Activated gamma-delta T cell treated with anti-CD3 and anti-CD28 coated beads, Interleukin-2, amount 50 U/mL, for 16 hours (primary cell): ENCODE results near the gene MPRIP.
"Not testable (repeated sequence)": the region's sequence is repeated elsewhere in the genome, so short reads cannot be mapped to it uniquely, and the experiment has no call there.

Source experiments
- DNase-seq: peaks from one replicate; pipeline ENCODE4 v3.0.0-alpha.2; 2020; ENCODE audit warnings: low read depth

The MPRIP gene

GRCh38 chr17:17149520-17150447, 107.5 kb downstream of the MPRIP start:
- no peak for DNase-seq

- no peak for DNase-seq
These were observed 108.2 kb downstream of the MPRIP start for GRCh38 chr17:17150448-17150800.

GRCh38 chr17:17151055-17151454, 108.8 kb downstream of the MPRIP start:
- no peak for DNase-seq

- no peak for DNase-seq
These were observed 109.3 kb downstream of the MPRIP start for GRCh38 chr17:17151541-17151940.

GRCh38 chr17:17151962-17152361, 109.7 kb downstream of the MPRIP start:
- DNase-seq = peak; percentile 28

- DNase-seq = no peak
These were observed 110.1 kb downstream of the MPRIP start for GRCh38 chr17:17152385-17152784.

GRCh38 chr17:17153071-17153470, 110.8 kb downstream of the MPRIP start:
- DNase-seq = no peak

- DNase-seq = no peak
These were observed 111.5 kb downstream of the MPRIP start for GRCh38 chr17:17153709-17154108.

GRCh38 chr17:17154556-17154955, 112.3 kb downstream of the MPRIP start:
- no peak for DNase-seq

GRCh38 chr17:17154981-17155380, 112.7 kb downstream of the MPRIP start:
- DNase-seq = no peak

- DNase-seq = no peak
These were observed 113.3 kb downstream of the MPRIP start for GRCh38 chr17:17155568-17155967.

- DNase-seq = no peak
These were observed 113.8 kb downstream of the MPRIP start for GRCh38 chr17:17156107-17156506.

- DNase-seq = no peak
These were observed 114.3 kb downstream of the MPRIP start for GRCh38 chr17:17156511-17156910.

- no peak for DNase-seq
These were observed 114.8 kb downstream of the MPRIP start for GRCh38 chr17:17157041-17157440.

- DNase-seq = not testable (repeated sequence)
These were observed 116.2 kb downstream of the MPRIP start for GRCh38 chr17:17158506-17158905.

GRCh38 chr17:17159571-17159970, 117.3 kb downstream of the MPRIP start:
- no peak for DNase-seq

GRCh38 chr17:17161121-17161520, 118.9 kb downstream of the MPRIP start:
- no peak for DNase-seq

GRCh38 chr17:17161759-17162158, 119.5 kb downstream of the MPRIP start:
- DNase-seq = no peak

- no peak for DNase-seq
These were observed 121.9 kb downstream of the MPRIP start for GRCh38 chr17:17164156-17164555.

- DNase-seq = no peak
These were observed 122.4 kb downstream of the MPRIP start for GRCh38 chr17:17164676-17165075.

GRCh38 chr17:17165666-17166308, 123.5 kb downstream of the MPRIP start:
- DNase-seq = no peak

GRCh38 chr17:17166446-17166845, 124.2 kb downstream of the MPRIP start:
- no peak for DNase-seq

GRCh38 chr17:17167356-17167755, 125.1 kb downstream of the MPRIP start:
- no peak for DNase-seq

GRCh38 chr17:17167986-17168385, 125.7 kb downstream of the MPRIP start:
- DNase-seq = no peak
